GM10266 (cell line): ENCODE measurements around the gene SARNP.

Experiments
- DNase-seq: peaks from one replicate; pipeline ENCODE4 v3.0.0; 2012; ENCODE audit errors: extremely low spot score
- TF ChIP-seq, protein P1 (sequence below): IDR thresholded peaks from 2 replicates; pipeline ENCODE4 v1.5.1; 2012; ENCODE audit warnings: mild to moderate bottlenecking, low read depth; ENCODE audit not compliant: control insufficient read depth, insufficient read depth; ENCODE audit errors: missing control alignments

The SARNP gene

GRCh38 chr12:55746174-55746912 lies 71.2 kb downstream of the SARNP start:
- TF ChIP-seq, protein P1, sequence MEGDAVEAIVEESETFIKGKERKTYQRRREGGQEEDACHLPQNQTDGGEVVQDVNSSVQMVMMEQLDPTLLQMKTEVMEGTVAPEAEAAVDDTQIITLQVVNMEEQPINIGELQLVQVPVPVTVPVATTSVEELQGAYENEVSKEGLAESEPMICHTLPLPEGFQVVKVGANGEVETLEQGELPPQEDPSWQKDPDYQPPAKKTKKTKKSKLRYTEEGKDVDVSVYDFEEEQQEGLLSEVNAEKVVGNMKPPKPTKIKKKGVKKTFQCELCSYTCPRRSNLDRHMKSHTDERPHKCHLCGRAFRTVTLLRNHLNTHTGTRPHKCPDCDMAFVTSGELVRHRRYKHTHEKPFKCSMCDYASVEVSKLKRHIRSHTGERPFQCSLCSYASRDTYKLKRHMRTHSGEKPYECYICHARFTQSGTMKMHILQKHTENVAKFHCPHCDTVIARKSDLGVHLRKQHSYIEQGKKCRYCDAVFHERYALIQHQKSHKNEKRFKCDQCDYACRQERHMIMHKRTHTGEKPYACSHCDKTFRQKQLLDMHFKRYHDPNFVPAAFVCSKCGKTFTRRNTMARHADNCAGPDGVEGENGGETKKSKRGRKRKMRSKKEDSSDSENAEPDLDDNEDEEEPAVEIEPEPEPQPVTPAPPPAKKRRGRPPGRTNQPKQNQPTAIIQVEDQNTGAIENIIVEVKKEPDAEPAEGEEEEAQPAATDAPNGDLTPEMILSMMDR: no peak
- DNase-seq: no peak

DNA sequence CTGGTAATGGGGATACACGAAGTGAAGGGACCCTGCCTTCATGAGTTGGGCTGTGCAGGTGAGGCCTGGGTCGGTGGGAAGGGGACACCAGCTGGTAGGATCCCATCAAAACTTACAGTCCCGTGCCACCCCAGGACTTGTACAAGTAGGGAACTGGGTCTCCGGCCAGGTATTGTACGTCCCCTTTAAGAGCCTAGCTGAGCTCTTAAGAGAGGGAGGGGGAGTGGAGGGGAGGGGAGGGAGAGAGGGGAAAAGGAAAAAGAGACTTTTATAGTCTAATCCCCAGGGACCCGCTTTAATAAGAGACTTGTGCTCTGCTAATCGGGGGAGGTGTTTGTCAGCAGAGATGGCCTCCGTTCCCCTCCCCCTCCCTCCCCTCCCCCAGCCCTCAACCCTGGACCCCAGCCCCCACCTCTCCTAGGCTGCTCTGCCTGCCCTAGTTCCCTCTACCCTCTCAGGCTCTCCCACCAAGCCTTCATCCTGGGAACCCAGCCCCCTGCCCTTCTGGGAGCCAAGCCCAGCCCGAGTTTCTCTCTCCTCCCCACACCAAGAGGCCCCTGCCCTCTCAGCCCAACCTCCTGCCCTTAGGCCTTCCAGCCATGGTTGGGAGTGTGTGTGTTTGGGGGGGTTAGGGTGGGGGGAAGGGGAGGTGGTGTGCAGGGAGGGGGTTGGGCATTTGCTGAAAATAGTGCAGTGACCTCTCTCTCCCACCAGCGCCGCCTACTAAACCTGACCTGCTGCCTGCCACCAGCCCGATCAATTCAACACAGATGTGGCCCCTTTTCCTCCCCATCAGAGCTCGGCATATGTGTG lies 72.0 kb downstream of the SARNP start:
- DNase-seq: peak; percentile 29
- TF ChIP-seq, protein P1: no peak

- TF ChIP-seq, protein P1: no peak
- no peak for DNase-seq
These were observed 73.0 kb downstream of the SARNP start for GRCh38 chr12:55744340-55745030.

- TF ChIP-seq, protein P1: peak; percentile 27
- peak; percentile 66 for DNase-seq
These were observed 73.9 kb downstream of the SARNP start for GRCh38 chr12:55743406-55744339.

GRCh38 chr12:55742719-55743405 lies 74.7 kb downstream of the SARNP start, which contains the start of gene GDF11:
Gene GDF11 (plus strand): TSS chr12:55743122. CDS start chr12:55743317, 195 bp downstream.
- DNase-seq: peak; percentile 91
- TF ChIP-seq, protein P1: no peak
